ENCODE data around the gene NCKAP5L.

NCKAP5L gene

GRCh38 chr12:49825971-49826421, 2.2 kb downstream of the NCKAP5L start:
- H3K36me3 ChIP-seq (replicated peaks in 1 of 2; ENCODE audit: control insufficient read depth in 2 of 2, insufficient read depth in 2 of 2, low read length in 2 of 2) = peaks cover 0 to 21% of the 10 kb centered on the region in 2 donors
- no peak overlapping the region for H3K27ac ChIP-seq (replicated peaks; ENCODE audit: low read length)
- no peak for DNase-seq (ENCODE audit: low spot score)
- H3K4ac ChIP-seq (ENCODE audit: low read length) = no peak overlapping the region
- no peak overlapping the region for H2BK120ac ChIP-seq (ENCODE audit: low read depth, low read length)
- H3K4me3 ChIP-seq (ENCODE audit: low read length in 2 of 2) = peak overlapping the region in 1 of 2 donors; percentile 84
- H3K4me2 ChIP-seq (ENCODE audit: insufficient read depth, low read length, poor library complexity, severe bottlenecking) = no peak overlapping the region
- no peak overlapping the region for H2AFZ ChIP-seq (ENCODE audit: low read length)
- H3K18ac ChIP-seq (ENCODE audit: low read length) = no peak overlapping the region
- WGBS, 2 donors (ENCODE audit: extremely low coverage in 2 of 2, insufficient read length in 2 of 2, insufficient replicate concordance in 1 of 2) = no CpG with 5 or more reads among the region's 4 CpGs
- H2AK5ac ChIP-seq (ENCODE audit: low read depth, low read length) = peak overlapping the region; percentile 29
- H2BK15ac ChIP-seq (ENCODE audit: low read length) = no peak overlapping the region
- no peak overlapping the region for H2BK12ac ChIP-seq (ENCODE audit: low read length)
- H3K79me1 ChIP-seq (ENCODE audit: low read depth, low read length) = peaks cover 6% of the 10 kb centered on the region
- H3K4me1 ChIP-seq (ENCODE audit: control insufficient read depth in 2 of 2, insufficient read depth in 1 of 2, low read depth in 1 of 2, low read length in 2 of 2) = peaks cover 27 to 34% of the 10 kb centered on the region in 2 donors
- H3K9me3 ChIP-seq (replicated peaks in 1 of 2; ENCODE audit: control insufficient read depth in 2 of 2, insufficient read depth in 1 of 2, low read depth in 1 of 2, low read length in 2 of 2) = peaks cover 0 to 2% of the 10 kb centered on the region in 2 donors
- H3K14ac ChIP-seq (ENCODE audit: low read length) = no peak overlapping the region
- no peak overlapping the region for H4K8ac ChIP-seq (ENCODE audit: low read depth, low read length)
- H2BK5ac ChIP-seq (ENCODE audit: low read length) = no peak overlapping the region
- H4K91ac ChIP-seq (ENCODE audit: low read depth, low read length, poor library complexity) = no peak overlapping the region
- H3K9ac ChIP-seq (ENCODE audit: low read depth, low read length, poor library complexity) = peak overlapping the region; percentile 39
- peak overlapping the region; percentile 39 for H3K23ac ChIP-seq (ENCODE audit: low read depth, low read length, poor library complexity)
- no peaks in the 10 kb centered on the region for H3K27me3 ChIP-seq (ENCODE audit: control insufficient read depth in 3 of 3, insufficient read depth in 3 of 3, low read depth in 1 of 3, low read length in 3 of 3)

DNA sequence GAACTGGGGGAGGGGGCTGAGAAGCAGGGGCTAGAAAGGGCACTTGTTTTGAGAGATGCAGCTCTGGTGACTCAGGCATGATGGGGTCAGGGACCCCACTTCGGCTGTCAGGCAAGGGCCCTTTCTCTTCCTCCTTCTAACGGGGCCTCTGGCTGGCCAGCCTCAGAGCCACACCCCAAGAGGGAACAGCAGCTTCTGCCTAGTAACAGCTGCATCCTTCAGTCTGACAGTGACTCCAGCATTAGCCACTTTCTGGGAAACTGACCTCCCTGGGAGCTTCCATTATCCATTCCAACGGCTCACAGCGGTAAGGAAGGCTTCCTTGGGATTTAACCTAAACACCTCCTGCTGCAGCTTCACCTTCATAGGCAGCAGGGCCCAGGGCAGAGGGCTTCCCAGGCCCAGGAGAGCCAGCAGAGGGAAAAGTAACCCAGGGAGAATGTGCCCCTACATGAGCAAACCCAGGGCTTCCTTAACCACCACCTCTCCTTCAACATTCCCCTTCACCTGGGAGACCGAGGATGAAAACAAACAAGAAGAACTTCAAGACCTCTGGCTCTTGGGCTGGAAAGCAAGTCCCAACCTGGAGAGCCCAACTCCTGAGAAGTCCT, 2.7 kb downstream of the NCKAP5L start:
- Histone ChIP-seq H2BK5ac (ENCODE audit: low read length) (no peak overlapping the region), H3K4me1 (ENCODE audit: control insufficient read depth in 2 of 2, insufficient read depth in 1 of 2, low read depth in 1 of 2, low read length in 2 of 2) (peaks cover 29 to 34% of the 10 kb centered on the region in 2 donors), H3K18ac (ENCODE audit: low read length) (no peak overlapping the region), H3K27me3 (ENCODE audit: control insufficient read depth in 3 of 3, insufficient read depth in 3 of 3, low read depth in 1 of 3, low read length in 3 of 3) (no peaks in the 10 kb centered on the region), H2BK12ac (ENCODE audit: low read length) (no peak overlapping the region), H3K9ac (ENCODE audit: low read depth, low read length, poor library complexity) (no peak overlapping the region), H3K4ac (ENCODE audit: low read length) (no peak overlapping the region), H3K27ac (replicated peaks; ENCODE audit: low read length) (no peak overlapping the region), H3K14ac (ENCODE audit: low read length) (no peak overlapping the region), H3K36me3 (replicated peaks in 1 of 2; ENCODE audit: control insufficient read depth in 2 of 2, insufficient read depth in 2 of 2, low read length in 2 of 2) (peaks cover 0 to 21% of the 10 kb centered on the region in 2 donors), H2AK5ac (ENCODE audit: low read depth, low read length) (no peak overlapping the region), H4K8ac (ENCODE audit: low read depth, low read length) (no peak overlapping the region), H3K79me1 (ENCODE audit: low read depth, low read length) (peaks cover 8% of the 10 kb centered on the region), H3K23ac (ENCODE audit: low read depth, low read length, poor library complexity) (no peak overlapping the region), H3K4me2 (ENCODE audit: insufficient read depth, low read length, poor library complexity, severe bottlenecking) (no peak overlapping the region), H2BK120ac (ENCODE audit: low read depth, low read length) (no peak overlapping the region), H2BK15ac (ENCODE audit: low read length) (no peak overlapping the region), H2AFZ (ENCODE audit: low read length) (no peak overlapping the region), H3K4me3 (ENCODE audit: low read length in 2 of 2) (no peak overlapping the region), H4K91ac (ENCODE audit: low read depth, low read length, poor library complexity) (no peak overlapping the region), H3K9me3 (replicated peaks in 1 of 2; ENCODE audit: control insufficient read depth in 2 of 2, insufficient read depth in 1 of 2, low read depth in 1 of 2, low read length in 2 of 2) (peaks cover 0 to 2% of the 10 kb centered on the region in 2 donors)
- no CpG with 5 or more reads among the region's 5 CpGs for whole genome bisulfite sequencing, 2 donors (ENCODE audit: extremely low coverage in 2 of 2, insufficient read length in 2 of 2, insufficient replicate concordance in 1 of 2)
- no peak for DNase-seq (ENCODE audit: low spot score)

DNA sequence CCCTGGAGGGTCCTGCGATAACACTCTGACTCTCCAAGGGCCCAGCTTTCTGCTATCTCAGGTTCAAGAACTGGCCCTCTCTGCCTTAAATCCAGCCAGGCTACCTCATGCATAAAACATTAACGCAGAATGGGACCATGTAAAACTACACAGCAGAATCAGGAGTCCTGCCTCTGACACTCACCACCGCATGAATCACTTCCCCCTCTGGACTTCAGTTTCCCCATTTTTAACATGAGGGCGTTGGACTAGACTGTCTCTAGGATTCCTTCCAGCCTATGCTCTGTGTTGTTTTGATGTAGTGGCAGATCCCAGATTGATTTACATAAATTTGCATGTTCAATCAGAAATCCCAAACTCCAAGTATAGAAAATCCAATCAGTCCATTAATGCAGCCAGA, 3.3 kb downstream of the NCKAP5L start:
- Histone ChIP-seq H2BK15ac (ENCODE audit: low read length) (no peak overlapping the region), H3K18ac (ENCODE audit: low read length) (no peak overlapping the region), H3K27me3 (ENCODE audit: control insufficient read depth in 3 of 3, insufficient read depth in 3 of 3, low read depth in 1 of 3, low read length in 3 of 3) (no peaks in the 10 kb centered on the region), H3K27ac (replicated peaks; ENCODE audit: low read length) (no peak overlapping the region), H3K4ac (ENCODE audit: low read length) (no peak overlapping the region), H2AK5ac (ENCODE audit: low read depth, low read length) (no peak overlapping the region), H3K14ac (ENCODE audit: low read length) (no peak overlapping the region), H2BK5ac (ENCODE audit: low read length) (no peak overlapping the region), H4K8ac (ENCODE audit: low read depth, low read length) (no peak overlapping the region), H3K4me2 (ENCODE audit: insufficient read depth, low read length, poor library complexity, severe bottlenecking) (no peak overlapping the region), H3K36me3 (replicated peaks in 1 of 2; ENCODE audit: control insufficient read depth in 2 of 2, insufficient read depth in 2 of 2, low read length in 2 of 2) (peaks cover 0 to 21% of the 10 kb centered on the region in 2 donors), H3K9ac (ENCODE audit: low read depth, low read length, poor library complexity) (no peak overlapping the region), H2BK120ac (ENCODE audit: low read depth, low read length) (no peak overlapping the region), H3K23ac (ENCODE audit: low read depth, low read length, poor library complexity) (no peak overlapping the region), H3K9me3 (replicated peaks in 1 of 2; ENCODE audit: control insufficient read depth in 2 of 2, insufficient read depth in 1 of 2, low read depth in 1 of 2, low read length in 2 of 2) (peaks cover 0 to 2% of the 10 kb centered on the region in 2 donors), H2AFZ (ENCODE audit: low read length) (no peak overlapping the region), H3K79me1 (ENCODE audit: low read depth, low read length) (peaks cover 8% of the 10 kb centered on the region), H4K91ac (ENCODE audit: low read depth, low read length, poor library complexity) (no peak overlapping the region), H3K4me3 (ENCODE audit: low read length in 2 of 2) (no peak overlapping the region), H2BK12ac (ENCODE audit: low read length) (no peak overlapping the region), H3K4me1 (ENCODE audit: control insufficient read depth in 2 of 2, insufficient read depth in 1 of 2, low read depth in 1 of 2, low read length in 2 of 2) (peaks cover 29 to 34% of the 10 kb centered on the region in 2 donors)
- no peak for DNase-seq (ENCODE audit: low spot score)
- WGBS, 2 donors (ENCODE audit: extremely low coverage in 2 of 2, insufficient read length in 2 of 2, insufficient replicate concordance in 1 of 2) = no CpG with 5 or more reads among the region's 4 CpGs

GRCh38 chr12:49824416-49824815, 3.8 kb downstream of the NCKAP5L start:
- Histone ChIP-seq H2BK120ac (ENCODE audit: low read depth, low read length) (no peak overlapping the region), H3K4ac (ENCODE audit: low read length) (no peak overlapping the region), H2BK12ac (ENCODE audit: low read length) (no peak overlapping the region), H3K79me1 (ENCODE audit: low read depth, low read length) (peaks cover 8% of the 10 kb centered on the region), H3K9ac (ENCODE audit: low read depth, low read length, poor library complexity) (no peak overlapping the region), H3K18ac (ENCODE audit: low read length) (no peak overlapping the region), H4K91ac (ENCODE audit: low read depth, low read length, poor library complexity) (no peak overlapping the region), H3K27me3 (ENCODE audit: control insufficient read depth in 3 of 3, insufficient read depth in 3 of 3, low read depth in 1 of 3, low read length in 3 of 3) (no peaks in the 10 kb centered on the region), H3K14ac (ENCODE audit: low read length) (no peak overlapping the region), H3K36me3 (replicated peaks in 1 of 2; ENCODE audit: control insufficient read depth in 2 of 2, insufficient read depth in 2 of 2, low read length in 2 of 2) (peaks cover 0 to 21% of the 10 kb centered on the region in 2 donors), H2AFZ (ENCODE audit: low read length) (no peak overlapping the region), H3K23ac (ENCODE audit: low read depth, low read length, poor library complexity) (no peak overlapping the region), H3K9me3 (replicated peaks in 1 of 2; ENCODE audit: control insufficient read depth in 2 of 2, insufficient read depth in 1 of 2, low read depth in 1 of 2, low read length in 2 of 2) (peaks cover 0 to 2% of the 10 kb centered on the region in 2 donors), H3K4me1 (ENCODE audit: control insufficient read depth in 2 of 2, insufficient read depth in 1 of 2, low read depth in 1 of 2, low read length in 2 of 2) (peaks cover 29 to 34% of the 10 kb centered on the region in 2 donors), H2BK15ac (ENCODE audit: low read length) (no peak overlapping the region), H2AK5ac (ENCODE audit: low read depth, low read length) (no peak overlapping the region), H4K8ac (ENCODE audit: low read depth, low read length) (no peak overlapping the region), H3K4me2 (ENCODE audit: insufficient read depth, low read length, poor library complexity, severe bottlenecking) (no peak overlapping the region), H2BK5ac (ENCODE audit: low read length) (no peak overlapping the region), H3K27ac (replicated peaks; ENCODE audit: low read length) (no peak overlapping the region), H3K4me3 (ENCODE audit: low read length in 2 of 2) (no peak overlapping the region)
- no CpG with 5 or more reads among the region's 8 CpGs for WGBS, 2 donors (ENCODE audit: extremely low coverage in 2 of 2, insufficient read length in 2 of 2, insufficient replicate concordance in 1 of 2)
- no peak for DNase-seq (ENCODE audit: low spot score)
